A549 (cell line): ENCODE data around the gene ZC3H10. TPM values are rescaled to one million over a fixed set of nuclear protein-coding genes. Genes with fewer than 3 reads are reported as not detected.
A peak's percentile ranks its signal among the peaks of the same experiment; 100 is the strongest.
"Not testable (repeated sequence)": the region's sequence is repeated elsewhere in the genome, so short reads cannot be mapped to it uniquely, and the experiment has no call there.

Source experiments
- ATAC-seq, 2 experiments: fragments of 200-7000 bp in 1 of 2; fragments of >200 bp in 1 of 2; cut with Nextera tagmentation in 1 of 2; cut with Tn5 transposase in 1 of 2; 3 replicates each; pipeline versions ENCODE4 v1.8.0 to v1.9.1; 2018 to 2020; ENCODE audit warnings: mild to moderate bottlenecking in 1 of 2, moderate library complexity in 1 of 2
- CTCF ChIA-PET: fragments of 300-600 bp; sonication (Branson Sonifier 250); formaldehyde crosslinking; extraction: SDS; loops from one replicate; lab custom pipeline; 2021; ENCODE audit warnings: antibody characterized with exemption, inconsistent platforms; lab: Yijun Ruan, JAX
- POLR2A ChIA-PET: fragments of 350-600 bp; formaldehyde crosslinking; extraction: SDS; loops from one replicate; lab custom pipeline; 2021; ENCODE audit warnings: antibody characterized with exemption, inconsistent platforms; lab: Yijun Ruan, JAX
- DNase-seq, 2 experiments: peaks; one replicate each; pipeline versions ENCODE4 v3.0.0 to v3.0.0-alpha.2; 2011 to 2016; ENCODE audit warnings: low read depth in 1 of 2, low spot score in 1 of 2
- FAIRE-seq: peaks from 2 replicates; lab custom pipeline; 2011; peaks lifted over from hg19 to GRCh38; lab: Jason Lieb, UNC
- H3K27ac ChIP-seq, 2 experiments: fragments of >200 bp; sonication (Bioruptor Twin); formaldehyde crosslinking; 3 replicates each; pipeline ENCODE4 v1.5.1; 2016 to 2017
- H3K4me1 ChIP-seq: fragments of >200 bp; sonication (Bioruptor Twin); formaldehyde crosslinking; 3 replicates; pipeline ENCODE4 v1.6.1; 2016
- H3K4me2 ChIP-seq: fragments of >200 bp; sonication (Bioruptor Twin); formaldehyde crosslinking; 3 replicates; pipeline ENCODE4 v1.6.1; 2016
- H3K4me3 ChIP-seq: fragments of >200 bp; sonication (Bioruptor Twin); formaldehyde crosslinking; 3 replicates; pipeline ENCODE4 v1.5.1; 2016
- H3K9me3 ChIP-seq: fragments of >200 bp; sonication (Bioruptor Twin); formaldehyde crosslinking; 3 replicates; pipeline ENCODE4 v1.6.1; 2016
- ATOH8 ChIP-seq: fragments of 250-450 bp; sonication (Bioruptor Pico); IDR thresholded peaks from 2 replicates; pipeline ENCODE4 v1.5.0; 2020; ENCODE audit warnings: low read depth, mild to moderate bottlenecking, moderate library complexity
- CBX8 ChIP-seq: fragments of 200-600 bp; sonication (generic); IDR thresholded peaks from 2 replicates; pipeline ENCODE4 v1.6.1; 2016
- CEBPB ChIP-seq, 2 experiments: fragments of >200 bp in 1 of 2; sonication (Bioruptor Twin) in 1 of 2; formaldehyde crosslinking in 1 of 2; IDR thresholded peaks; 2 replicates each; pipeline ENCODE4 v1.6.1; 2012 to 2016
- CHD2 ChIP-seq: fragments of 150-350 bp; IDR thresholded peaks from 2 replicates; pipeline ENCODE4 v1.6.1; 2014; ENCODE audit warnings: low read length; ENCODE audit not compliant: partially characterized antibody
- CHD4 ChIP-seq: fragments of 200-600 bp; sonication (generic); IDR thresholded peaks from 2 replicates; pipeline ENCODE4 v1.6.1; 2016; ENCODE audit warnings: antibody characterized with exemption, mild to moderate bottlenecking, borderline replicate concordance
- EHMT2 ChIP-seq: fragments of 200-600 bp; sonication (generic); IDR thresholded peaks from 2 replicates; pipeline ENCODE4 v1.6.1; 2016; ENCODE audit warnings: antibody characterized with exemption, low read depth, mild to moderate bottlenecking, moderate library complexity
- EP300 ChIP-seq, 2 experiments: fragments of >200 bp; sonication (Bioruptor Twin); formaldehyde crosslinking; IDR thresholded peaks; 2 replicates in 1 of 2; 3 replicates in 1 of 2; pipeline ENCODE4 v1.6.1; 2016 to 2017
- ESRRA ChIP-seq: fragments of 150-350 bp; IDR thresholded peaks from 2 replicates; pipeline ENCODE4 v1.6.1; 2014; ENCODE audit warnings: mild to moderate bottlenecking, low read length, borderline replicate concordance
- FOSB ChIP-seq: fragments of 250-450 bp; sonication (Bioruptor Pico); IDR thresholded peaks from 2 replicates; pipeline ENCODE4 v1.5.0; 2020; ENCODE audit warnings: mild to moderate bottlenecking, moderate library complexity
- GATA3 ChIP-seq: IDR thresholded peaks from 2 replicates; pipeline ENCODE4 v1.6.1; 2012; ENCODE audit warnings: borderline replicate concordance
- HEYL ChIP-seq: fragments of 250-450 bp; sonication (Bioruptor Pico); IDR thresholded peaks from 2 replicates; pipeline ENCODE4 v1.8.0; 2021; ENCODE audit warnings: mild to moderate bottlenecking, moderate library complexity
- HOXB13 ChIP-seq: fragments of 250-450 bp; sonication (Bioruptor Pico); IDR thresholded peaks from 2 replicates; pipeline ENCODE4 v1.5.0; 2020; ENCODE audit warnings: low read depth, mild to moderate bottlenecking, moderate library complexity
- KDM1A ChIP-seq: fragments of 200-600 bp; sonication (generic); IDR thresholded peaks from 2 replicates; pipeline ENCODE4 v1.6.1; 2016; ENCODE audit warnings: low read depth, mild to moderate bottlenecking
- KDM5A ChIP-seq: fragments of 200-600 bp; sonication (generic); IDR thresholded peaks from 2 replicates; pipeline ENCODE4 v1.6.1; 2016; ENCODE audit warnings: antibody characterized with exemption, mild to moderate bottlenecking
- MAFK ChIP-seq: fragments of 450-650 bp; IDR thresholded peaks from 2 replicates; pipeline ENCODE4 v1.6.1; 2014; ENCODE audit not compliant: partially characterized antibody
- MAZ ChIP-seq: fragments of 150-350 bp; IDR thresholded peaks from 2 replicates; pipeline ENCODE4 v1.6.1; 2014; ENCODE audit warnings: antibody characterized with exemption, low read depth, low read length, borderline replicate concordance
- MYC ChIP-seq: IDR thresholded peaks from 2 replicates; pipeline ENCODE4 v1.6.1; 2012; ENCODE audit warnings: mild to moderate bottlenecking, inconsistent platforms, low read length, improper control_type of control experiment, borderline replicate concordance
- NFE2L2 ChIP-seq: fragments of 150-350 bp; conservative IDR thresholded peaks from 2 replicates; pipeline ENCODE4 v1.6.1; 2014; ENCODE audit warnings: low read length
- NPAS2 ChIP-seq: fragments of 250-450 bp; sonication (Bioruptor Pico); IDR thresholded peaks from 2 replicates; pipeline ENCODE4 v1.8.0; 2022; ENCODE audit warnings: mild to moderate bottlenecking, moderate library complexity, borderline replicate concordance
- POLR2A ChIP-seq: IDR thresholded peaks from 2 replicates; pipeline ENCODE4 v1.6.1; 2012; ENCODE audit warnings: mild to moderate bottlenecking, low read length
- POLR2AphosphoS2 ChIP-seq: conservative IDR thresholded peaks from 2 replicates; pipeline ENCODE4 v1.6.1; 2012; ENCODE audit warnings: low read length, improper control_type of control experiment, inconsistent platforms
- RAD21 ChIP-seq, 2 experiments: fragments of >200 bp in 1 of 2; sonication (Bioruptor Twin) in 1 of 2; formaldehyde crosslinking in 1 of 2; IDR thresholded peaks in 1 of 2; conservative IDR thresholded peaks in 1 of 2; 2 replicates in 1 of 2; 3 replicates in 1 of 2; pipeline ENCODE4 v1.6.1; 2012 to 2018; ENCODE audit warnings: inconsistent platforms in 1 of 2
- RARB ChIP-seq: fragments of 250-450 bp; sonication (Bioruptor Pico); IDR thresholded peaks from 2 replicates; pipeline ENCODE4 v1.8.0; 2021; ENCODE audit warnings: mild to moderate bottlenecking, moderate library complexity
- SREBF2 ChIP-seq: fragments of 450-650 bp; IDR thresholded peaks from 2 replicates; pipeline ENCODE4 v1.6.1; 2014; ENCODE audit warnings: mild to moderate bottlenecking, moderate library complexity
- USF2 ChIP-seq: fragments of 450-650 bp; IDR thresholded peaks from 2 replicates; pipeline ENCODE4 v1.6.1; 2014; ENCODE audit warnings: antibody characterized with exemption
- WGBS: methylation state at CpG from one replicate; pipeline ENCODE4 v1.1.6; 2017; ENCODE audit errors: missing lambda C conversion rate; 5-methylcytosine and 5-hydroxymethylcytosine counted together
- polyA plus RNA-seq, 4 experiments: library from polyadenylated mRNA; depleted of rRNA in 3 of 4; stranded (reverse); fragments of >200 nt; fragmentation: RNase III in 1 of 4; extraction: RNeasy Plus Mini Kit Qiagen cat#74134 plus additional on column Dnase treatment in 1 of 4; gene quantifications; 2 replicates in 3 of 4; 3 replicates in 1 of 4; pipeline ENCODE4 v1.2.3, GENCODE V29; 2011 to 2017
- TF ChIP-seq, protein P1 (sequence below): fragments of >200 bp; sonication (Bioruptor Twin); formaldehyde crosslinking; IDR thresholded peaks from 3 replicates; pipeline ENCODE4 v1.6.1; 2016

ZC3H10 gene
- polyA plus RNA-seq, 2 of the 4 experiments (the other 2 are of a cell fraction), result 2.1 to 3.2 TPM

DNA sequence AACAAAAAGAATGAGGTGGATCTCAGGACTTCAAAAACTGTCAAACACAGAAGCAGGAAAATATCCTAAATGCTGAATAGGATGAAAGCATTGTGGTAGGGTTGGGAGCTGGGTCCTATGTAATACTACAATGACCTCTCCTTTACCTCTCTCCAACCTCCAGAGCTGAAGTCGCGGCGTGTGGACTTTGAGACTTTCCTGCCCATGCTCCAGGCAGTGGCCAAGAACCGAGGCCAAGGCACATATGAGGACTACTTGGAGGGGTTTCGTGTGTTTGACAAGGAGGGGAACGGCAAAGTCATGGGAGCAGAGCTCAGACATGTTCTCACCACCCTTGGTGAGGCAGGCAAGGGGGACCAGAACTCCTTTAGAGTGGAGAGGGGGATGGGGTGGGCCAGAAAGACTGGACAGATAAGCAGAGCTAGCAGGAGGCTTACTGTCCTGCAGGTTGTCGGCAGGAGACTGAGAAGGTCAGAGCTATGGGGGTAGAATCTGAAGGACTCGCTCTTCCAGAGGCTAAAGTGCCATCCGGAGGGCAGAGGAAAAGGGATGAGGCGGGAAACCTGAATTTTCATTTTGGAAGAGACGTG lies 37.3 kb downstream of the ZC3H10 start:
- Histone ChIP-seq H3K9me3 (no peaks in the 10 kb centered on the region), H3K4me2 (no peak overlapping the region), H3K4me3 (no peak overlapping the region), H3K4me1 (peaks cover 30% of the 10 kb centered on the region), H3K27ac (no peak overlapping the region)
- ChIA-PET POLR2A (no interaction called here), CTCF (interaction anchor here (1.8 to 10.2 kb wide), 4 partner anchors 11 to 36 kb away, joined by 5 to 98 read pairs (median 26); partner anchors contain the start of genes ESYT1, SMARCC2 and ZC3H10)
- FAIRE-seq (no peak), DNase-seq (no peak), ATAC-seq (no peak)
- 83% methylated on average over 11 of the region's 11 CpGs for WGBS
- TF ChIP-seq ATOH8 (CRISPR knock-in tag), result no peak
- no peak for TF ChIP-seq CHD2
- TF ChIP-seq CHD4, result no peak
- TF ChIP-seq MAZ, result no peak
- TF ChIP-seq RARB (CRISPR knock-in tag), result no peak
- no peak for TF ChIP-seq ESRRA
- TF ChIP-seq POLR2A, result no peak
- no peak for TF ChIP-seq NFE2L2
- no peak for TF ChIP-seq MYC
- no peak for TF ChIP-seq NPAS2 (CRISPR knock-in tag)
- TF ChIP-seq KDM5A, result no peak
- TF ChIP-seq, protein P1, sequence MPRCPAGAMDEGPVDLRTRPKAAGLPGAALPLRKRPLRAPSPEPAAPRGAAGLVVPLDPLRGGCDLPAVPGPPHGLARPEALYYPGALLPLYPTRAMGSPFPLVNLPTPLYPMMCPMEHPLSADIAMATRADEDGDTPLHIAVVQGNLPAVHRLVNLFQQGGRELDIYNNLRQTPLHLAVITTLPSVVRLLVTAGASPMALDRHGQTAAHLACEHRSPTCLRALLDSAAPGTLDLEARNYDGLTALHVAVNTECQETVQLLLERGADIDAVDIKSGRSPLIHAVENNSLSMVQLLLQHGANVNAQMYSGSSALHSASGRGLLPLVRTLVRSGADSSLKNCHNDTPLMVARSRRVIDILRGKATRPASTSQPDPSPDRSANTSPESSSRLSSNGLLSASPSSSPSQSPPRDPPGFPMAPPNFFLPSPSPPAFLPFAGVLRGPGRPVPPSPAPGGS, result no peak
- no peak for TF ChIP-seq SREBF2
- TF ChIP-seq POLR2AphosphoS2, result no peak
- no peak for TF ChIP-seq EP300 (IDR thresholded peaks at IDR 0.05)
- TF ChIP-seq GATA3, result no peak
- TF ChIP-seq RAD21 (conservative IDR thresholded peaks at IDR 0.05 in 1 of 2, IDR thresholded peaks at IDR 0.05 in 1 of 2), result no peak
- TF ChIP-seq KDM1A, result no peak

DNA sequence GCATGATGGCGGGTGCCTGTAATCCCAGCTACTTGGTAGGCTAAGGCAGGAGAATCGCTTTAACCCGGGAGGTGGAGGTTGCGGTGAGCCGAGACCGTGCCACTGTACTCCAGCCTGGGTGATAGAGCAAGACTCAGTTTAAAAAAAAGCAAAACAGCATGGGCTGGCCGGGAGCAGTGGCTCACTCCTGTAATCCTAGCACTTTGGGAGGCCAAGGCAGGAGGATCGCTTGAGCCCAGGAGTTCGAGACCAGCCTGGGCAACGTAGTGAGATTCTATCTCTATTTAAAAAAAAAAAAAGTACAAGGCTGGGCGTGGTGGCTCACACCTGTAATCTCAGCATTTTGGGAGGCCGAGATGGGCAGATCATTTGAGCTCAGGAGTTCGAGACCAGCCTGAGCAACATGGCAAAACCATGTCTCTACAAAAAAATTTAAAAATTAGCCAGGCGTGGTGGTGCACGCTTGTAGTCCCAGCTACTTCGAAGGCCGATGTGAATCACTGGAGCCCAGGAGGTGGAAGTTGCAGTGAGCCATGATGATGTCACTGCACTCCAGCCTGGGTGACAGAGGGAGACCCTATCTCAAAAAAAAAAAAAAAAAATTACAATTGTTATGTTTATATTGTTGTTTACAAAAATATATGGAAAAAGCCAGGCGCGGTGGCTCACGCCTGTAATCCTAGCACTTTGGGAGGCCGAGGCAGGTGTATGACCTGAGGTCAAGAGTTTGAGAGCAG lies 38.6 kb downstream of the ZC3H10 start:
- DNase-seq, FAIRE-seq, H3K9me3 ChIP-seq, POLR2A ChIA-PET, ATAC-seq, H3K4me3 ChIP-seq: not testable (repeated sequence)
- H3K27ac ChIP-seq, result peak overlapping the region; percentile 90 to 97
- H3K4me2 ChIP-seq, result peak overlapping the region; percentile 94
- H3K4me1 ChIP-seq, result peaks cover 38% of the 10 kb centered on the region
- CTCF ChIA-PET, result interaction anchor here (0.6 to 10.2 kb wide), 9 partner anchors 12 to 492 kb away, joined by 3 to 98 read pairs (median 3); partner anchors contain the start of genes ERBB3, ESYT1 and ZC3H10
- WGBS, result 95% methylated on average over 21 of the region's 21 CpGs

- POLR2A ChIA-PET, result interaction anchor here (1.0 to 2.1 kb wide), 6 partner anchors 15 to 41 kb away, joined by 4 to 16 read pairs (median 7); partner anchors contain the start of genes ESYT1, RPL41, SMARCC2 and ZC3H10
- H3K9me3 ChIP-seq, result no peaks in the 10 kb centered on the region
- CTCF ChIA-PET, result interaction anchor here (0.6 to 10.2 kb wide), 9 partner anchors 13 to 175 kb away, joined by 3 to 98 read pairs (median 4); partner anchors contain the start of genes ERBB3, ESYT1, SMARCC2 and ZC3H10
- peak overlapping the region; percentile 90 to 97 for H3K27ac ChIP-seq
- peaks cover 43% of the 10 kb centered on the region for H3K4me1 ChIP-seq
- peak overlapping the region; percentile 94 for H3K4me2 ChIP-seq
- peak overlapping the region; percentile 74 for H3K4me3 ChIP-seq
- FAIRE-seq (no peak), DNase-seq (peak; percentile 87 to 94), ATAC-seq (peak; percentile 71 to 75)
- WGBS, result 30% methylated on average over 45 of the region's 45 CpGs
- TF ChIP-seq HEYL (no peak), HOXB13 (CRISPR knock-in tag) (no peak), USF2 (no peak), EHMT2 (no peak), ATOH8 (CRISPR knock-in tag) (no peak), CHD4 (no peak), KDM5A (no peak), KDM1A (no peak), MAFK (no peak), CEBPB (IDR thresholded peaks at IDR 0.05) (no peak), CBX8 (no peak), FOSB (CRISPR knock-in tag) (no peak)
- TF ChIP-seq, protein P1, result no peak
These were observed 39.3 kb downstream of the ZC3H10 start for GRCh38 chr12:56157201-56158028.
